HG03565 (cell line): ENCODE measurements around the gene GRIK3.
"Not testable (repeated sequence)": the region's sequence is repeated elsewhere in the genome, so short reads cannot be mapped to it uniquely, and the experiment has no call there.

Experiments
- ATAC-seq: cut with Tn5 transposase; IDR thresholded peaks from one replicate; pipeline ENCODE4 v1.9.1; 2021; ENCODE audit warnings: mild to moderate bottlenecking, moderate library complexity; ENCODE audit not compliant: unreplicated experiment

The GRIK3 gene

DNA sequence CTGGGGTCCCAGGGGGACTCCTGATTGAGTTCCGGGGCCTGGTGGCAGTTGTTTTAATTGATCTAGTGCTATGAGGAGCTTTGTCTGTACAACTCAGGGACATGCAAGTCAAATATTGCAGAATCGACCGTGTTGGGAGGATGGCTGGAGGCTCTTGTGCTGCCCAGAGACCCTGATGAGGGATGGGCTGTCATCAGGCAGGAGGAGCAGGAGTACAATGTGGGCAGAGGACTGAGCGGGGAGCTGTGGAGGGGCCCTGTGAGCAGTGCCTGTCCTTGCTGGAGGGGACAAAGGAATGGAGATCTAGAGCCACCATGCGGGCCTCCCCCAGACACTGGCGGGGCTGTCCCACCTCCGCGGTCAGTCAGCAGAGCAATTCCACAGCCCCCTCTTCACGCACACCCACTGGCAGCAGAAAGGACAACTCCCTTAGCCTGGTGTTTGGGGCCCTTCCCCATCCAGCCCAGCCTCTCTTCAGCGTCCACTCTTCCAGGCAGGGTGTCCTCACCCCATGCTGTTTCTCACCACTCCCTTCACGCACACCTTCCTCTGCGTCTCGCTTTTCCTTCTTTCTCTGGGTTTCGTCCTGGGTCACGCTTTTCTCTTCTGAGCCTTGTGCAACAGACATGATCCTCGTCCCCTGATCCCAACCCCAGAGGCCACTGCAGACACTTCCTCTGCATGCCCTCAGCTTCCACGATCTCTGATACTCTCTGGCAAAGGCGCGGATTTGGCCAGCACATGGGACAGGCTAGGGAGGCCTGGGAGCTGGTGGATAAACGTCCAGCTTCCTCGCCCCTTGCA, 122.6 kb downstream of the GRIK3 start:
- ATAC-seq = no peak

DNA sequence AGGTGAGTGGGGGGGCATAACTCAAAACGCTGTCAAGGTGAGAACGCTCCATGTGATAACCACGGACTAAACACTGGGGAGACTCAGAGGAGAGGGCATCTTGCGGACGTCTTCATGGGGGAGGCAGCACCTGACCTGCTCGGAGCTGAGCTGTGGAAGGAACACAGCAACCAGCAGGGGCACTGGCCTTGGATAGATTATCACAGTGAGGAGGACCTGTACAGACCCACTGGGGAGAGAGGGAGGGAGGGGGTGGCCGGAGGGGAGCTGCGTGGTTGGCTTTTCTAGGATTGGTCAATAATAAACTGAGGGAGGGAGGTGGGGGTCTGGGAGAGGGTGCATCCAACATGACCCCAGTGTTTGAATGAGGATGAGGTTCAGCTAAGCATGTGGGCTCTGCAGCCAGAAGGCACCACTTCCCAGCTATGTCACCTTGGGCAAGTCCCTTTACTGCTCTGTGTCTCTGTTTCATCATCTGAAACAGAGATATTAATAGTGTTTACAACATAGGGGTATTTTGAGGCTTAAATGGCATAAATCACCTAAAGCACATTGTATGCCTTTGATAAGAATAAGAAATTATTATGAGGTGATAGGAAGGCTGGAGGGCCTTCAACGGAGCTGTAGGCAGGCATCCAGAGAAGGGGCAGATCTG, 123.3 kb downstream of the GRIK3 start:
- ATAC-seq = no peak

DNA sequence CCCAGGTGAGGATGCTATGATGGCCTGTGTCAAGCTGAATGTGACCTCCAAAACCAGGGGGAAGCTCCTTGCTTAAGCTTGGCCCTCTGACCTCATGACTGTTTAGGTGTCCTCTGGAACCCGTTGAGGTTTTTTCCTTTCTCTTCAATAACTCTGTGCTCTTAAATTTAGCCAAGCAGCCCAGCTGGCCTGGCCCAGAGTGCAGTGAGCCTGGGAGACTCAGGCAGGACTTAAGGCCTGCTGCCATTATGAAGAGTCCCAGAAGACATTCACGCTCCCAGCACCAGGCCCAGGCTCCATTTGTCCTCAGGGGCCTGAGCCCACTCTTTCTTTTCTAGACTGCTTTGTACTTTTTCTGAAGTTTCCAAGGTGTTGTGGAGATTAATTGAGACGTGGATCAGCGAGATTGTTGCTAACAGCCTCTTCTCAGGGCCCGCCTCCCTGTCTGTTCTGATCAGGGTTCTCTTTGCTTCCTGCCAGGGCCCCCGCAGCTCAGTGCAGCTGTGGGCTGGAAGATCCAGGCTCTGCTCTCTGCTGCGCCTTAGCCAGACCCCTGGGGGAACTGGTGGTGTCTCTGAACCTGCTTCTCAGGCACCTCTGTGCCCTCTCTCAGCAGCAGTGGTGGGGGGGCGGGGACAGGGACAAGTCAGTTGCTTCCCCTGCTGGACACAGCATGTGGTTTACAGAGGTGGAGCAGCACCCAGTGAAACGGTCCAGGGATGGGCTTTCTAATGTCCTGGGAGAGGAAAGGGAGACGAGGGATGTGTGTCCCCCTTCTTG, 124.2 kb downstream of the GRIK3 start:
- ATAC-seq = no peak

DNA sequence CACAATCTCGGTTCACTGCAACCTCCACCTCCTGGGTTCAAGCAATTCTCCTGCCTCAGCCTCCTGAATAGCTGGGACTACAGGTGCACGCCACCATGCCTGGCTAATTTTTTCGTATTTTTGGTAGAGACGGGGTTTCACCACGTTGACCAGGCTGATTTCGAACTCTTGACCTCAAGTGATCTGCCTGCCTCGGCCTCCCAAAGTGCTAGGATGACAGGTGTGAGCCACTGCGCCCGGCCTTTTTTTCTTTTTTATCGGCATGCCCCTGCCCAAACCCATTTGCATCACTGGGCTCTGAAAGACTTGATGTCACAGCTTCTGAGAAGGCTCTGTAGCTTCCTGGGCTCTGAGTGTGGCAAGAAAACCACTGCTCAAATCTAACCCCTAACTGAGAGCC, 125.0 kb downstream of the GRIK3 start:
- ATAC-seq = not testable (repeated sequence)

DNA sequence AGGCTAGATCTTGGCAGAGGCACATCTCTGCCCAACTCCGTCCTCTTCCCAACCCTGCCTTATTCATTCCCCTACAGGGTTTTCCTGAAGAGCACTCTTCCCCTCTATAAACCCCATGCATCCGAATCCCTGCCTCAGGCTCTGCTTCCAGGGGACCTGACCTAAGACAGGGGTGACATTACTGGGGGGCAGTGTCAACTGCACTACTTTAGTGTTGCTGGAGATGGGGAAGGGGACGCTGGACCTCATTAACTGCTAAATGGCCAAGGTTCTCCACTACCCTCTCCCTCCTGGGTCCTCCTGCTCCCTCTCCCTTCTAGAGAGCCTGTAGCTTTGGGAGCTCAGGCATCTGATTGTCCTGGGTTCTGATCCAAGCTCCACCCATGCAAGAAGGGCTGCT, 126.2 kb downstream of the GRIK3 start:
- no peak for ATAC-seq

DNA sequence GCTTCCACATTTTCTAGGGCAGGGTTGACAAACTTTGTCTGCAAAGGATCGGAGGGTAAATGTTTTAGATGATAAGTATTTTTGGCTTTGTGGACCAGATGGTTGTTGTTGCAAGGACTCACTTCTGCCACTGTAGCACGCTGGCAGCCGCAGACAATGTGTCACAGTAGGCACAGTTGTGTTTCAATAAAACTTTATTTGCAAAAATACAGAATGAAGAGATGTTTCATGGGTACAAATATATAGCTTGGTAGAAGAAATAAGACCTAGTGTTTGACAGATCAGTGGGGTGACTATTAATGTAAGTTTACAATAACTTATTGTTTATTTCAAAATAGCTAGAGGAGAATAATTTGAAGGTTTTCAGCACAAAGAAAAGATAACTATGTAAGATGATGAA, 127.8 kb downstream of the GRIK3 start:
- ATAC-seq = no peak

DNA sequence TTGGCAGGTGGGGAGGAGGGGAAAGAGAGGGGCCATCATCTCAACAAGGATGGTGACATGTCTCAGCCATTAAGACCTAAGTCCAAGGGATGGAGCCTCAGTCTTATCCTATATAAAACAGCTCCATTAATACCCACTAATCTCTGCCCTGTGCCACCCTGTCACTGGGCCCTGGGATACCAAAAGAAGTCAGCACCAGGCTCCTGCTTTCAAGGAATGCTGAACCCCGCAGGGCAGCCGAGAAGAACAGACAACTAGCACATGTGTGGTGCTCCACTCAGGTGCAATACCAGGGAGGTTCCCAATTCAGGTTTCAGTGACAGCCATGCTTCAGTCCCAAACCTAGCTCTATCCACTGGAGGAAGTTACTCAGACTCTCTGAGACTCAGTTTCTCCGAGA, 128.4 kb downstream of the GRIK3 start:
- no peak for ATAC-seq

DNA sequence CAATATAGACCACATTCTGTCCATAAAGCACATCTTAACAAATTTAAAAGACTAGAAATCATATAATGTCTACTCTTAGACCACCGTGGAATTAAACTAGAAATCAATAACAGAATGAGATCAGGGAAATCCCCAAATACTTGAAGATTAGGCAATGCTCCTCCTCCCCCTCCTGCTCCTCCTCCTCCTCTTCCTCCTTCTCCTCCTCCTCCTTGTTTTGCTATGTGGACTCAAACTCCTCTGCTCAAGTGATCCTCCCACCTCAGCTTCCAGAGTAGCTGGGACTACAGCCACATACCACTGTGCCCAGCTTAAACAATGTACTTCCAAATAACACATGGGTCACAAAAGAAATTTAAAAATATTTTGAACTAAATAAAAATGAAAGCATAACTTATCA, 134.2 kb downstream of the GRIK3 start:
- no peak for ATAC-seq

DNA sequence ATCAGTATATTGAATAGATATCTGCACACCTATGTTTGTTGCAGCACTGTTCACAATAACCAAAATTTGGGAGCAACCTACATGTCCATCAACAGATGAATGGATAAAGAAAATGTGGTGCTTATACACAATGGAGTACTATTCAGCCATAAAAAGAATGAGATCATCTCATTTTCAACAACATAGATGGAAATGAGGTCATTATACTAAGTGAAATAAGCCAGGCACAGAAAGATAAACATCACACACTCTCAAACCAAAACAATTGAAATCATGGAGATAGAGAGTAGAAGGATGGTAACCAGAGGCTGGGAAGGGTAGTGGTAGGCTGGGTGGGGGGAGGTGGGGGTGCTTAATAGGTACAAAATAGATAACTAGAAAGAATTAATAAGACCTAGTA, 136.5 kb downstream of the GRIK3 start:
- not testable (repeated sequence) for ATAC-seq

DNA sequence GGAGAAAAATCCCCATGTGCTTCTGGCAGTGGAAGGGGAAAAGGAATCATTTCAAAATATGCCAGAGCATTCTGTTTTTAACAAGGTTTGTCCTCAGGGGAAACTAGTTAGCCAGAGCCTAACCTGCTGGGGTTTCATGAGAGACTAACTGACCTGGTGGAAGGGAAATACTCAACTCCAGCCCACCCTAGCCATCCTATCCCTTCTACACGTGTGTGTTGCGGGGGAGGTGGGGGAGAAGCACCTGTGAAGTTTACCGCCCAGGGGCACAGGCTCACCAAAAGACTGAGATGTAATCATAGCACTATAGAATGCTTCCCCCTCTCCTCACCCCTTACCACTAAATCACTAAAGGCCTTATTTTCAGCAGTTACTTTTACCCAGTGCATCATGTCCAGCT, 139.5 kb downstream of the GRIK3 start:
- ATAC-seq = no peak

DNA sequence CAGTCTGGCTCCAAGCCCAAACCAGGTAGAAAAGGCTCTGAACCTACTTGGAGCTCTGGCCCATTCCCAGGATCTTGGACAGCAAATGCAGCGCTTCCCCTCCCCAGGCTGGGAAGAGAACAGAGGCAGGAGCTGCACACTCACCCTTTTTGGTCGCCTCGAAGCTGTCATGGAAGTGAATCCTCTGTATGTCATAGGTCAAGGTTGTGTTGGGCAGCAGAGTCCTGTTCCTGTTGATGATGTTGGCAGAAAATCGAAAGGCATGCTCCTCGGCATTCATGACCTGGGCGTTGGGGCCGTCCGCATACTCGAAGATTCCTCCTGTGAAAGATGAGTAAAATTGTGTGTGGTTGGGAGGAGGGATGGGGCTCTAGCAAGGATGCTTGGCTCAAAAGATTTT, 143.5 kb downstream of the GRIK3 start:
- ATAC-seq = no peak

DNA sequence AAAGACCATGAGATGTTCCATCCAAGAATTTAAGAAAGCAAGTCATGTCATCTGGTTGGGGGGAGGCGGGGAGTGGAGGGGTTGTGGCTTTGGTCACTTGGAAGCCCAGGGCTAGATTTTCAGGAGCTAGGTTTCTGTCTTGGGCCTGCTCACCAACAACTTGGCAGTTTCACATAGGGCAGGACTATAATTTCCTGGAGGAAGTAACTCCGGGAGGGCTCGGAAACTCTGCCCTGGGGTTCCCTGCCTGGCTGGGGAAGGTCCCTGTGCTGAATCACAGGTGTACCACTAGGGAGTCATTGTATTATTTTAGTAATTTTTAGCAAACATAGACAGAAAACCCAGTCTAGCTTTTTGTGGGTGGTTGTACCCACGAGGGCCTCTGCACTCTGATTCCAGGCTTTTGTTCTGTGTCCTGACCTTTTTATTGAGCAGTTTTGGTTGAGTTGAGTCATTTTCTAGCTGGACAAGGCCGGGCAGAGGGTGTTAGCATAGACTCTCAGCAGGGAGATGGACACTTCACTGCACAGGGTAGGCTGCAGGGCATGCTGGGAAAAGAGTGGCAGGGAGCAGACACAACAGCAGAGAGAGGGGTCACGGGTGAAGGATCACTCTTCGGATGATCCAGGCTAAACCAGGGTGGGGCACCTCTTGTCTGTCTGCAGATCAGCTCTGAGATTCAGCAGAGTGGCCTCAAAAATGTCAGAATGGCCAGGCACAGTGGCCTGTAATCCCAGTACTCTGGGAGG, 144.7 kb downstream of the GRIK3 start:
- no peak for ATAC-seq

DNA sequence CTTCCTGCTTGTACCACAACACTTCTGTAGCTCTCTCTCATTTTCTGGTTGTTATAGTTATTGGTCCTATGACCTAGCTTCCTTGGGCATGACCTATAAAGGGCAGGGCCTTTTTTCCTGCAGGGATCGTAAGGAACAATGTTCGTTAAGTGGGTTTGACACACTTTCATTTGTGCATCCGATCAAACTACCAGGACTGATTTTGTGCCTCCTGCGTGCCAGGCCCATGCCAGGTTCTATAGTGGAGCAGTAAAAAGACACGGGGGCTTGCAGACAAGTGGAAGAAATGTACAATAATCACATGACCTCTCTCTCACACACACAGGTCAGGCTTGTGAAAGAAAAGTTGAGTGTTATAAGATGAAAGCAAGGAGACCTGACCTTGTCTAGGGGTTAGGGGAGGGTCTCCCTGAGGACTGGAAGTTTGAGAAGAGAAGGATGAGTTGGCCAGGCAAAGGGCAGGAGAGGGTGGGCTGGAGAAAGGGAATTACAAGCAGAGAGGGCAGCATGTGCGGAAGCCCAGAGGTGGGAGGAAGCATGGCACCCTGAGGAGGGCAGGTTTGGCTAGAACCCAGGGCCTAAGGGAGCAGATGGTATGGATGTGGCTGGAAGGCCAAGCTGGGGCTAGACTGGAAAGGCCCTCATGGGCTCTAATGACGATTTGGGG, 145.4 kb downstream of the GRIK3 start:
- no peak for ATAC-seq

DNA sequence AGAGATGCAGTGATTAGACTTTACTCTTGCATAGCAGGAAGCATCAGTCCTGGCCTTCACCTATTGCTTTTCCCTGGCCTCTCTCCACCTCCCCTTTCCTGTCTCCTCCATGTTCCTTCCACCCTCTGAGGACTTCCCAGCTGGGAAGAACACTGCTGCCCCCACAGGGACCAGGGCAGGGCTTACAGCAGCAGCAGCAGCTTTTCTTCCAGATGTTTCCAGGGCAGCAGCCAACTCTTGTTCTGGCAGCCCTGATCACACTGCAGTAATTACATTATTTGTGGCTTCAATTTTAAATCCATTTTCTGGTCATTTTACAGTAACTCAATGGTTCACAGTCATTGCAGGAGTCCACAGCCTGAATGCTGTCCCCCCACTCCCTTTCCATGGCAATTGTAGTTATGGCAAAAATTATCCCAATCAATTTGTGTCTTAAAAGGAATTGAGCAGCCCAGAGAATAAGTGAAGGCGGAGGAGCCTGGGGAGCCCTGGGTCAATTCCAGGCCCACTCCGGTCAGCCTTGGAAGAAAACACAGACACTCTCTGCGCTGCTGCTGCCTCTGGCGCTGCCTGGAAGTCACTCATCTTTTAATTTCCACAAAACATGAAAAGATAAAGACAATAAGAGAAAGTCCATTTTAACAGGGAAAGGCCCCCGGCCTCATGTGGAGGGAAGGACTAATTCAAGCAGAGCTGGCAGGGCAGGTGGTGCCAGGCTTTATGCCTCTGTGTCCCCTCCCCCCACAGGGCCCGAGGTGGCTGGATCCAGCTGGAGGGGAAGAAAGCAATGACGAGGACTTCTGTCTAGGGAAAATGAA, 148.6 kb downstream of the GRIK3 start:
- no peak for ATAC-seq

DNA sequence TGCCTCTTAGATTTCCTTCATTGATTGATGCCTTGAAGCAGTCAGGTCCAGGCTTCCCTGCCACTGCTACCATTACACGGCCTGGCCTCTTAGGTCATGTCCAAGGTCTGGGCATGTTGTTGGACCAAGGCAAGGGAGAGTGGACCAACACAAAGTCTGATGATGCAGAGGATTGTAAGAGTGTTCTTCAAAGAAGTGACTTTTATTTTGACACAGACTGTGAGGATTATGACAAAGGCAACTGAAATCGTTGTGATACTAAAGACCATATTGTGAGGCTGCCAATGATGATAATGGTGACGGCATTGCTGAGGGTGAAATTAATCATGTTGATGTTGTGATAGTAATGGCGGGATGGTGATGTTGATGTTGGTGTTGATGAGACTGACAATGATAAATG, 149.5 kb downstream of the GRIK3 start:
- ATAC-seq = no peak

DNA sequence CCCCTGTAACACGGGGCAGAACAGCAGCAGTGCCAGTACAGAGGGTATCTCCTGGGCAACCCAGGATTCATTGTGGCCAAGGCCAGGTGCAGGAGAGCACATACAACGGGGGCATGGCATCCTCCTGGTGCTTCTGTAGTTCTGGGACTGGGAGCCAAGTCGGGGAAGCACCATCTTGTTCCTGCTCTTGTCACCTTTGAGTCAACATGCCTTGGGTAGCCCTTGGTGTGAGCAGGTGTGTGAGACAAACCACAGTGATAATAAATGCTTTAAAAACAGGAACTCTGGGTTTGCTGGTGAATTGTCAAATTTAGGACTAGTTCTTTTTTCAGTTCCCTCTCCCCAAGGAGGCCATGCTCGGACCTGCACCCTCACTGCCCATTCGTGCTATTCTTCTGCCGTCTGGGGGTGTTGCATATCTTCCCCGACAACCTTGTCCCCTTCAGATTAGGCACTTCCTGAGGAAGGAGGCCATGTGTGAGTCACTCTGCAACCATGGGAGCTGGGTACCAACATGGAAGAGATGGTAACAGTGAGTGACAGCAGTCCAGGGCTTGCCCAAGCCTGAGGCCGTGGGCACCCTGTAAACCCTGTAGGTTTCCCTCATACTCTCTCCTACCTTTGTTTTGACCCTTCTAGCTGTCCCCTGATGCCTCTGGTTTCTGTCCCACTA, 150.2 kb downstream of the GRIK3 start:
- ATAC-seq = no peak

DNA sequence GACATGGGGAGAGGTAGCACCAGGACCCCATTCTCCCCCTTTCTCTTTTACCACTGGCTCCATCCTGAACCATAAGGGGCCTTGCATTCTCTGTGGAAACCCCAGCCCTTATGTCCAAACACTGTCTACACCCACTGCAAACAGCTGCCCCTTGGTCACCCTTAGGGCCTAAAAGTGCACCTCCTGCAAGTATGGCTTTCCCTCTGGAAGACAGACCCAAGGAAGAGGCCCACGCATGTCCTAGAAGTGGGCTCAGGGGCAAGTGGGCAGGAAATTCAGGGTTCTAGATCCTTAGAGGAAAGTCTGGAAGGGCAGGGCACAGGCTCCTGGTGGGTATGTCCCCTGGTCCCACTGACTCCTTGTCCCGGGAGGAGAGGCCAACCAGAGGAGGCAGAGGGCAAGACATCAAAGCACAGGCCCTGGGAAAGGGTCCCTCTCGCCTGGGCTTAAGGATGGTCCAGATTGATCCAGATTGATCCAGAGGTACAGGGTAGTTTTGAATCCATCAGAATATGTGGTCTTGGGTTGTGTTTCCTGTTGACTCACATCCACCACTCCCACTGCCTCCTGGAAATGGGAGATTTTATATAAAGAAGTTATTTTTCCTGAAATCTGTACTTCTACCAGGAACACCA, 150.9 kb downstream of the GRIK3 start:
- no peak for ATAC-seq

DNA sequence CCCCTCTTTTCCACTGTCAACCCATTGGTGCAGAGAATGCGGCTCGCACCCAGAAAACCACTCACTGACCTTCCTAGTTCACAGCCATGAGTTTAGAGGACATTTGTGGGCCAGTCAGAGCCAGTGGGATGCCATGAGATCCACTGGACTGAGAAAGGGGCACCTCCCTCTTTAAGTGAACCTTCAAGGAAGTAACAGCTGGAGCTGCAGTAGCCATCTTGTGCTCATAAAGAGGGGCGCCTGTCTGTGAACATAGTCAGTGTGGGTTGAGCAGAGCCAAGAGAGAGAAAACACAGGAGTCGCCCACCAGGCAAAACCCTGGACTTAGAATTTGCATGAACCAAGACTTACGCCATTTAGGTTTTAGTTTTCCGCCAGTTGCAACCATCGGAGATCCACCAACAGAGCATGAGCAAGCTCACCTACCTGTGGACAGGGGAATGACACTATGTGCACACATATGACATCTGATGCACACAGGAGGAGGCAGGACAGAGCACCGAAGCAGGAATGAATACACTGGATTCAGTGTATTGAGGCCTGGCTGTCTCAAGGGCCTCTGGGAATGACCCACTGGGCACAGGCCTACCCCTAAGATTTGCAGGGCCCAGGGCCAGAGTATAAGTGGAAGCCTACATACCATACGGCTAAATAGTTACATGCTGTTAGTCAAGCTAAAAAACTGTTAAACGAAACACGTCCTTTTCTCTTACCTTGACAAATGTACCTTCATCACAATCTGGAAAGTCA, 151.6 kb downstream of the GRIK3 start:
- no peak for ATAC-seq
